Astrocyte (in vitro differentiated cells and primary cell): ENCODE measurements around the gene STK17A.

Experiments
- EZH2 ChIP-seq: IDR thresholded peaks from 2 replicates; pipeline ENCODE4 v1.6.1; 2012; ENCODE audit warnings: mild to moderate bottlenecking, low read length, inconsistent platforms; ENCODE audit not compliant: insufficient read depth
- TF ChIP-seq, protein P1 (sequence below): IDR thresholded peaks from 2 replicates; pipeline ENCODE4 v1.5.1; 2011; ENCODE audit warnings: low read depth, mild to moderate bottlenecking, inconsistent platforms, low read length, moderate library complexity; ENCODE audit not compliant: insufficient read depth

DNA sequence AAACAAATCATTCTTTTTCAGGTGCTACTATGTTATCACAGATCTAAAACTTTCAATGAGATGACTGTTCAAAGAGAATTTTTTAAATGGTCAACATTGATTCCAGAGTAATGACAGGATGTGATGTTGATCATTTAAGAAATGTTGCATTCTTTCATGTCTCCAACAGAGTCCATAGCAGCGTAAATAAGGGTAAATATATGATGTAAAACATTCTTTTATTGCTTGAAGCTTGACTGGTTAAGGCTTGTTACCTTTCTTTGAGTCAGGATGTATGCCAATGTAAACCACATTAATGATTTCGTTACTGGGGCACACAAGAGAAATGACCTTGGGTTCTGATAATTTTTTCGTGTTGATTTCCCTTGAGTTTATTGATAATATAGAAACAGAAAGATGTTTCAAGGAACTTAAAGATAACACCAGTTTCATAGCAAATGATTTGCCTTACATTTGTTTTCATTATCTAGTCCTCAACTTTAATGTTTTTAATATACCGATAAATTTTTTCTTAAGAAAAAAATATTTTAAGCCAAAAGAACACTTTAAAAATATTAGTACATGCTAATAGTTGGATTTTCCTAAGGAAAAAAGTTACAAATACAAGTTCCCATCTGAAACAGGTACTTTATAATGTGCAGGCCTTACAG is 3.5 kb downstream of the STK17A start:
- TF ChIP-seq, protein P1, sequence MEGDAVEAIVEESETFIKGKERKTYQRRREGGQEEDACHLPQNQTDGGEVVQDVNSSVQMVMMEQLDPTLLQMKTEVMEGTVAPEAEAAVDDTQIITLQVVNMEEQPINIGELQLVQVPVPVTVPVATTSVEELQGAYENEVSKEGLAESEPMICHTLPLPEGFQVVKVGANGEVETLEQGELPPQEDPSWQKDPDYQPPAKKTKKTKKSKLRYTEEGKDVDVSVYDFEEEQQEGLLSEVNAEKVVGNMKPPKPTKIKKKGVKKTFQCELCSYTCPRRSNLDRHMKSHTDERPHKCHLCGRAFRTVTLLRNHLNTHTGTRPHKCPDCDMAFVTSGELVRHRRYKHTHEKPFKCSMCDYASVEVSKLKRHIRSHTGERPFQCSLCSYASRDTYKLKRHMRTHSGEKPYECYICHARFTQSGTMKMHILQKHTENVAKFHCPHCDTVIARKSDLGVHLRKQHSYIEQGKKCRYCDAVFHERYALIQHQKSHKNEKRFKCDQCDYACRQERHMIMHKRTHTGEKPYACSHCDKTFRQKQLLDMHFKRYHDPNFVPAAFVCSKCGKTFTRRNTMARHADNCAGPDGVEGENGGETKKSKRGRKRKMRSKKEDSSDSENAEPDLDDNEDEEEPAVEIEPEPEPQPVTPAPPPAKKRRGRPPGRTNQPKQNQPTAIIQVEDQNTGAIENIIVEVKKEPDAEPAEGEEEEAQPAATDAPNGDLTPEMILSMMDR: no peak
- TF ChIP-seq EZH2: no peak
